Upper lobe of left lung (tissue), 4 donors: ENCODE data around the gene FAM3B.

Experiments
- POLR2A ChIP-seq, 4 donors: fragments of 450-650 bp; IDR thresholded peaks; one replicate each; pipeline ENCODE4 v1.5.1; 2016 to 2017; ENCODE audit warnings: antibody characterized with exemption in 4 of 4, mild to moderate bottlenecking in 2 of 4
- TF ChIP-seq, protein P1 (sequence below), 6 experiments: fragments of 450-650 bp in 4 of 6; fragments of 200-600 bp in 2 of 6; sonication (generic) in 2 of 6; IDR thresholded peaks; one replicate each; pipeline ENCODE4 v1.5.1; 2016 to 2019; ENCODE audit warnings: antibody characterized with exemption in 6 of 6

GRCh38 chr21:41368735-41369104, 52.1 kb downstream of the FAM3B start:
- TF ChIP-seq, protein P1, sequence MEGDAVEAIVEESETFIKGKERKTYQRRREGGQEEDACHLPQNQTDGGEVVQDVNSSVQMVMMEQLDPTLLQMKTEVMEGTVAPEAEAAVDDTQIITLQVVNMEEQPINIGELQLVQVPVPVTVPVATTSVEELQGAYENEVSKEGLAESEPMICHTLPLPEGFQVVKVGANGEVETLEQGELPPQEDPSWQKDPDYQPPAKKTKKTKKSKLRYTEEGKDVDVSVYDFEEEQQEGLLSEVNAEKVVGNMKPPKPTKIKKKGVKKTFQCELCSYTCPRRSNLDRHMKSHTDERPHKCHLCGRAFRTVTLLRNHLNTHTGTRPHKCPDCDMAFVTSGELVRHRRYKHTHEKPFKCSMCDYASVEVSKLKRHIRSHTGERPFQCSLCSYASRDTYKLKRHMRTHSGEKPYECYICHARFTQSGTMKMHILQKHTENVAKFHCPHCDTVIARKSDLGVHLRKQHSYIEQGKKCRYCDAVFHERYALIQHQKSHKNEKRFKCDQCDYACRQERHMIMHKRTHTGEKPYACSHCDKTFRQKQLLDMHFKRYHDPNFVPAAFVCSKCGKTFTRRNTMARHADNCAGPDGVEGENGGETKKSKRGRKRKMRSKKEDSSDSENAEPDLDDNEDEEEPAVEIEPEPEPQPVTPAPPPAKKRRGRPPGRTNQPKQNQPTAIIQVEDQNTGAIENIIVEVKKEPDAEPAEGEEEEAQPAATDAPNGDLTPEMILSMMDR (IDR thresholded peaks at IDR 0.05) = no peak
- TF ChIP-seq POLR2A (IDR thresholded peaks at IDR 0.05) = no peak
